Colonic mucosa (tissue), 4 donors: ENCODE results near the gene TRIM58. TPM values are rescaled to one million over a fixed set of nuclear protein-coding genes. Genes with fewer than 3 reads are reported as not detected.

ENCODE experiments used
- DNase-seq: peaks from one replicate; pipeline ENCODE4 v3.0.0-alpha.2; 2020
- H3K27ac ChIP-seq: fragments of 200-600 bp; one replicate; pipeline ENCODE4 v1.8.0; 2021
- H3K27me3 ChIP-seq: fragments of 200-600 bp; one replicate; pipeline ENCODE4 v1.8.0; 2021
- H3K36me3 ChIP-seq: fragments of 200-600 bp; one replicate; pipeline ENCODE4 v1.8.0; 2021
- H3K4me1 ChIP-seq: fragments of 200-600 bp; one replicate; pipeline ENCODE4 v1.8.0; 2021; ENCODE audit warnings: mild to moderate bottlenecking
- H3K4me3 ChIP-seq: fragments of 200-600 bp; one replicate; pipeline ENCODE4 v1.8.0; 2021
- H3K9ac ChIP-seq, 2 donors: one replicate each; pipeline ENCODE4 v1.7.0; 2013; ENCODE audit warnings: control low read depth in 2 of 2, low read depth in 2 of 2, low read length in 2 of 2
- H3K9me3 ChIP-seq: fragments of 200-600 bp; one replicate; pipeline ENCODE4 v1.8.0; 2021
- CTCF ChIP-seq: fragments of 200-600 bp; IDR thresholded peaks from one replicate; pipeline ENCODE4 v1.8.0; 2022; ENCODE audit warnings: antibody characterized with exemption, mild to moderate bottlenecking
- intact Hi-C: fragments of 100-400 bp; cut with DNase I; formaldehyde crosslinking; loops from one replicate; pipeline ENCODE4 v1.14.1; 2022
- total RNA-seq, 2 donors: library from RNA; stranded (reverse); fragmentation: NEBNext Ultra II Directional in 1 of 2; extraction: Animal tissue kit (Norgen Biotek cat#: 25700) in 1 of 2; gene quantifications; one replicate each; pipeline ENCODE4 v1.2.1, GENCODE V29; 2021
- donor health status: healthy.
- donor health status: DM: no; HTN: no; CAD: no.
- donor health status: DM: no; HTN: no; CAD: no.

The TRIM58 gene
- total RNA-seq, 2 donors from 2014 or later: 2.4 to 3.6 TPM

- Histone ChIP-seq H3K4me1 (no peaks in the 10 kb centered on the region), H3K36me3 (no peaks in the 10 kb centered on the region), H3K9ac (no peak overlapping the region), H3K27ac (no peak overlapping the region), H3K9me3 (no peaks in the 10 kb centered on the region), H3K27me3 (no peaks in the 10 kb centered on the region), H3K4me3 (no peak overlapping the region)
- no peak for TF ChIP-seq CTCF
- DNase-seq: no peak
- intact Hi-C loops: no loop called here
Measured at GRCh38 chr1:247845011-247845692, 11.8 kb upstream of the TRIM58 start.

- no peaks in the 10 kb centered on the region for H3K36me3 ChIP-seq
- intact Hi-C loops: no loop called here
- no peak overlapping the region for H3K27ac ChIP-seq
- H3K27me3 ChIP-seq: no peaks in the 10 kb centered on the region
- H3K9ac ChIP-seq: no peak overlapping the region
- H3K4me3 ChIP-seq: no peak overlapping the region
- no peak for TF ChIP-seq CTCF
- DNase-seq: no peak
- no peaks in the 10 kb centered on the region for H3K4me1 ChIP-seq
- H3K9me3 ChIP-seq: no peaks in the 10 kb centered on the region
Measured at GRCh38 chr1:247845693-247846017, 11.3 kb upstream of the TRIM58 start.

GRCh38 chr1:247848346-247848745 lies 8.6 kb upstream of the TRIM58 start:
- Histone ChIP-seq H3K27ac (no peak overlapping the region), H3K4me1 (no peaks in the 10 kb centered on the region), H3K36me3 (no peaks in the 10 kb centered on the region), H3K9ac (no peak overlapping the region), H3K9me3 (no peaks in the 10 kb centered on the region), H3K4me3 (no peak overlapping the region), H3K27me3 (no peaks in the 10 kb centered on the region)
- no peak for TF ChIP-seq CTCF
- DNase-seq: no peak
- intact Hi-C loops: no loop called here

- H3K9me3 ChIP-seq: no peaks in the 10 kb centered on the region
- no peaks in the 10 kb centered on the region for H3K4me1 ChIP-seq
- no peaks in the 10 kb centered on the region for H3K36me3 ChIP-seq
- H3K4me3 ChIP-seq: no peak overlapping the region
- no peak for DNase-seq
- intact Hi-C loops: no loop called here
- H3K9ac ChIP-seq: no peak overlapping the region
- no peak overlapping the region for H3K27ac ChIP-seq
- H3K27me3 ChIP-seq: no peaks in the 10 kb centered on the region
- no peak for TF ChIP-seq CTCF
Measured at GRCh38 chr1:247849616-247850015, 7.4 kb upstream of the TRIM58 start.

GRCh38 chr1:247854899-247855545 lies 2.0 kb upstream of the TRIM58 start:
- peaks cover 5% of the 10 kb centered on the region for H3K27me3 ChIP-seq
- no peaks in the 10 kb centered on the region for H3K36me3 ChIP-seq
- H3K4me3 ChIP-seq: no peak overlapping the region
- no peak overlapping the region for H3K27ac ChIP-seq
- intact Hi-C loops: no loop called here
- H3K9me3 ChIP-seq: no peaks in the 10 kb centered on the region
- H3K9ac ChIP-seq: no peak overlapping the region
- H3K4me1 ChIP-seq: no peaks in the 10 kb centered on the region
- no peak for DNase-seq
- TF ChIP-seq CTCF: no peak
